Hepatocyte (in vitro differentiated cells): ENCODE measurements around the gene PLEKHF1.

ENCODE experiments used
- EZH2 ChIP-seq: fragments of 200-600 bp; sonication (generic); IDR thresholded peaks from 2 replicates; pipeline ENCODE4 v1.6.1; 2016; ENCODE audit warnings: antibody characterized with exemption, mild to moderate bottlenecking, borderline replicate concordance
- EZH2phosphoT487 ChIP-seq: fragments of 200-600 bp; sonication (generic); IDR thresholded peaks from one replicate; pipeline ENCODE4 v1.6.1; 2018; ENCODE audit warnings: antibody characterized with exemption, mild to moderate bottlenecking, low read depth, moderate library complexity; ENCODE audit not compliant: unreplicated experiment, severe bottlenecking
- TF ChIP-seq, protein P1 (sequence below): fragments of 200-600 bp; sonication (generic); IDR thresholded peaks from 2 replicates; pipeline ENCODE4 v1.5.1; 2016; ENCODE audit warnings: antibody characterized with exemption, mild to moderate bottlenecking; ENCODE audit not compliant: poor library complexity

DNA sequence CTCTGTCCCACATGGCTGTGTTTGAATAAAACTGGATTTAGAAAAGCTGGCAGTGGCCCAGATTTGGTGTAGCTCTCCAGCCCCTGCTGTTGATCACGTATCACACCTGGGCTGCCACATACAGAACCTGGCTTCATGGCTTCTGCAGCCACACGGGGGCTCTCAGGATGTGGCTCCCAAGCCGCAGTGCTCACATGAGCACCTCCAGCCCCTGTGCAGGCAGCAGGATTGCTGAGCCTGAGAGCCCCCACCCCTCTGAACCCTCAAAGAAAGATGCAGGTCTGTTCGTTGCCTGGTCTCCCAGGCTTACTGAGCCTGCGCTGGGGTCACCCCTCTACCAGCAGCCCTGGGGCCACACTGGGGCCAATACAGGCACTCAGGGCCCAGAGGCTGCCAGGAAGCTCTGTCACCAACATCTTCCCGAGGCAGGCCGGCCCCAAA, 2.7 kb downstream of the PLEKHF1 start:
- TF ChIP-seq EZH2 (no peak), EZH2phosphoT487 (no peak)
- TF ChIP-seq, protein P1, sequence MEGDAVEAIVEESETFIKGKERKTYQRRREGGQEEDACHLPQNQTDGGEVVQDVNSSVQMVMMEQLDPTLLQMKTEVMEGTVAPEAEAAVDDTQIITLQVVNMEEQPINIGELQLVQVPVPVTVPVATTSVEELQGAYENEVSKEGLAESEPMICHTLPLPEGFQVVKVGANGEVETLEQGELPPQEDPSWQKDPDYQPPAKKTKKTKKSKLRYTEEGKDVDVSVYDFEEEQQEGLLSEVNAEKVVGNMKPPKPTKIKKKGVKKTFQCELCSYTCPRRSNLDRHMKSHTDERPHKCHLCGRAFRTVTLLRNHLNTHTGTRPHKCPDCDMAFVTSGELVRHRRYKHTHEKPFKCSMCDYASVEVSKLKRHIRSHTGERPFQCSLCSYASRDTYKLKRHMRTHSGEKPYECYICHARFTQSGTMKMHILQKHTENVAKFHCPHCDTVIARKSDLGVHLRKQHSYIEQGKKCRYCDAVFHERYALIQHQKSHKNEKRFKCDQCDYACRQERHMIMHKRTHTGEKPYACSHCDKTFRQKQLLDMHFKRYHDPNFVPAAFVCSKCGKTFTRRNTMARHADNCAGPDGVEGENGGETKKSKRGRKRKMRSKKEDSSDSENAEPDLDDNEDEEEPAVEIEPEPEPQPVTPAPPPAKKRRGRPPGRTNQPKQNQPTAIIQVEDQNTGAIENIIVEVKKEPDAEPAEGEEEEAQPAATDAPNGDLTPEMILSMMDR = no peak
